ENCODE measurements around the gene ATP8A2.

DNA sequence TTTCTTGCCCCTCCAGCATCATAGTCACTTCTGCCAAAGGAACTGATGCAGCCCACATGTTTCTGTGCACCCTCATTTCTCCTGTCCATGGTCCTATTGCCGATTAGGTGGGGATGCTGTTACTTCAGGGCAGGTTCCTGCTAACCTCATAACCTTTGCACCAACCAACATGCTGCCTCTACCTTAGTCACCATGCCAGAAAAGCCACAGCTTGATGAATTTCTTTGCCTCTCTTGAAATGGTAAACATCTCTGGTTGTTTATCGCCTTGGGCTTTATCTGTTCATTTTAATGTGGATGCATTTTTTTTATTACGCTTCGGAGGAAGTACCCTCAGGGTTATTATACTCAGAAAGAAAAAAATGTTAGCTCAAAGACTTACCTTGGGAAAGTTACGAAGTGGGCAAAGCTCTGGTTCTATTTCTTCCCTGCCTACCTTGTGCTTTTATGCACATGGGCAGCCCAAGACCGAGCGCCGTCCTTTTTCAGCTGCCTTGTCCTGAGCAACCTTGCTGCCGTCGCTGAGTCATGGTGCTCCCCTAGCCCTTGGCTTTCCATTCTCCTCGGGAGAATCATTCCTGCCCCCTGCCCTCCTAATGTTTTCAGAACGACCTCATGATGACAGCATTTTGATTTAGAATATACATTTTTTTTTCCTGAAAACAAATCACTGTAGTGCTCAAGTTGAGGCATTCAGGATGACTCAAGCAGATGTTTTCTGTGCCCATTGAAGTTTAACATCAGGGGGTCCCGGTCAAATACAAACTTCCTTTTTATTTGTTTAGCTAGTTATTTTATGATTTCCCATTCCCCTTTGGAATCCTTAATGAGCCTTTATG, 400.1 kb downstream of the ATP8A2 start:
- TF ChIP-seq, protein P1, sequence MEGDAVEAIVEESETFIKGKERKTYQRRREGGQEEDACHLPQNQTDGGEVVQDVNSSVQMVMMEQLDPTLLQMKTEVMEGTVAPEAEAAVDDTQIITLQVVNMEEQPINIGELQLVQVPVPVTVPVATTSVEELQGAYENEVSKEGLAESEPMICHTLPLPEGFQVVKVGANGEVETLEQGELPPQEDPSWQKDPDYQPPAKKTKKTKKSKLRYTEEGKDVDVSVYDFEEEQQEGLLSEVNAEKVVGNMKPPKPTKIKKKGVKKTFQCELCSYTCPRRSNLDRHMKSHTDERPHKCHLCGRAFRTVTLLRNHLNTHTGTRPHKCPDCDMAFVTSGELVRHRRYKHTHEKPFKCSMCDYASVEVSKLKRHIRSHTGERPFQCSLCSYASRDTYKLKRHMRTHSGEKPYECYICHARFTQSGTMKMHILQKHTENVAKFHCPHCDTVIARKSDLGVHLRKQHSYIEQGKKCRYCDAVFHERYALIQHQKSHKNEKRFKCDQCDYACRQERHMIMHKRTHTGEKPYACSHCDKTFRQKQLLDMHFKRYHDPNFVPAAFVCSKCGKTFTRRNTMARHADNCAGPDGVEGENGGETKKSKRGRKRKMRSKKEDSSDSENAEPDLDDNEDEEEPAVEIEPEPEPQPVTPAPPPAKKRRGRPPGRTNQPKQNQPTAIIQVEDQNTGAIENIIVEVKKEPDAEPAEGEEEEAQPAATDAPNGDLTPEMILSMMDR (IDR thresholded peaks at IDR 0.05) = no peak
- no peak for TF ChIP-seq ZFX (IDR thresholded peaks at IDR 0.05; ENCODE audit: borderline replicate concordance)

Measured in 22Rv1 (cell line).